HG02678 (cell line): Measurements from ENCODE around the gene UBXN2A.
"Not testable (repeated sequence)": the region's sequence is repeated elsewhere in the genome, so short reads cannot be mapped to it uniquely, and the experiment has no call there.

Experiments used
- ATAC-seq: cut with Tn5 transposase; IDR thresholded peaks from one replicate; pipeline ENCODE4 v1.9.1; 2021; ENCODE audit warnings: mild to moderate bottlenecking, moderate library complexity; ENCODE audit not compliant: unreplicated experiment

UBXN2A gene

GRCh38 chr2:23940718-23941620 is 706 bp downstream of the UBXN2A start:
- ATAC-seq, result peak; percentile 57

GRCh38 chr2:23941644-23942043 is 1.4 kb downstream of the UBXN2A start:
- ATAC-seq, result no peak

- ATAC-seq, result no peak
Measured at GRCh38 chr2:23943666-23944065, 3.4 kb downstream of the UBXN2A start.

GRCh38 chr2:23944527-23944926 is 4.3 kb downstream of the UBXN2A start:
- ATAC-seq, result no peak

- ATAC-seq, result no peak
Measured at GRCh38 chr2:23944976-23945375, 4.7 kb downstream of the UBXN2A start.

GRCh38 chr2:23947350-23947749 is 7.1 kb downstream of the UBXN2A start:
- ATAC-seq, result no peak

- not testable (repeated sequence) for ATAC-seq
Measured at GRCh38 chr2:23952558-23952957, 12.3 kb downstream of the UBXN2A start.

- no peak for ATAC-seq
Measured at GRCh38 chr2:23953625-23954024, 13.4 kb downstream of the UBXN2A start.

- no peak for ATAC-seq
Measured at GRCh38 chr2:23954325-23955014, 14.2 kb downstream of the UBXN2A start.

- ATAC-seq, result no peak
Measured at GRCh38 chr2:23967846-23968245, 27.6 kb downstream of the UBXN2A start.

- no peak for ATAC-seq
Measured at GRCh38 chr2:23976883-23977282, 36.6 kb downstream of the UBXN2A start.

GRCh38 chr2:23988371-23988770 is 48.1 kb downstream of the UBXN2A start:
- ATAC-seq, result no peak

GRCh38 chr2:23992931-23993330 is 52.7 kb downstream of the UBXN2A start:
- no peak for ATAC-seq

GRCh38 chr2:23993736-23994269 is 53.5 kb downstream of the UBXN2A start:
- ATAC-seq, result no peak

- ATAC-seq, result no peak
Measured at GRCh38 chr2:23994567-23994966, 54.3 kb downstream of the UBXN2A start.

- ATAC-seq, result no peak
Measured at GRCh38 chr2:24007693-24008092, 67.4 kb downstream of the UBXN2A start.

GRCh38 chr2:24008672-24009366 is 68.6 kb downstream of the UBXN2A start:
- ATAC-seq, result no peak

GRCh38 chr2:24009367-24009679 is 69.1 kb downstream of the UBXN2A start:
- no peak for ATAC-seq

GRCh38 chr2:24009680-24010476 is 69.6 kb downstream of the UBXN2A start, which contains the start of gene MFSD2B:
Gene MFSD2B (plus strand): TSS chr2:24010085. CDS start chr2:24010097, 12 bp downstream.
- no peak for ATAC-seq

- no peak for ATAC-seq
Measured at GRCh38 chr2:24010477-24011249, 70.4 kb downstream of the UBXN2A start.
